Osteocyte (in vitro differentiated cells): Measurements from ENCODE around the gene TRAFD1. TPM values are rescaled to one million over a fixed set of nuclear protein-coding genes. Genes with fewer than 3 reads are reported as not detected.
A peak's percentile ranks its signal among the peaks of the same experiment; 100 is the strongest.

Experiments used
- DNase-seq: peaks from one replicate; pipeline ENCODE4 v3.0.0; 2021; ENCODE audit warnings: mixed read lengths; ENCODE audit not compliant: unreplicated experiment; ENCODE audit errors: extremely low spot score
- H3K27ac Mint-ChIP-seq: one replicate; pipeline ENCODE4 v1.8.0; 2021; ENCODE audit warnings: mild to moderate bottlenecking, mixed read lengths; ENCODE audit not compliant: unreplicated experiment
- H3K27me3 Mint-ChIP-seq: one replicate; pipeline ENCODE4 v1.8.0; 2021; ENCODE audit warnings: mixed read lengths; ENCODE audit not compliant: unreplicated experiment
- H3K36me3 Mint-ChIP-seq: one replicate; pipeline ENCODE4 v1.8.0; 2021; ENCODE audit warnings: mixed read lengths; ENCODE audit not compliant: unreplicated experiment
- H3K4me1 Mint-ChIP-seq: one replicate; pipeline ENCODE4 v1.8.0; 2021; ENCODE audit warnings: mixed read lengths; ENCODE audit not compliant: unreplicated experiment
- H3K4me3 Mint-ChIP-seq: one replicate; pipeline ENCODE4 v1.8.0; 2021; ENCODE audit warnings: mild to moderate bottlenecking, moderate library complexity, mixed read lengths; ENCODE audit not compliant: unreplicated experiment
- H3K9me3 Mint-ChIP-seq: one replicate; pipeline ENCODE4 v1.8.0; 2021; ENCODE audit warnings: mixed read lengths; ENCODE audit not compliant: unreplicated experiment
- total RNA-seq: library from RNA; stranded (reverse); gene quantifications from 2 replicates; pipeline ENCODE4 v1.2.1, GENCODE V29; 2021
- TF ChIP-seq, protein P1 (sequence below): fragments of 200-600 bp; sonication (generic); IDR thresholded peaks from 2 replicates; pipeline ENCODE4 v1.5.0; 2021; ENCODE audit warnings: antibody characterized with exemption, mild to moderate bottlenecking, moderate library complexity

The TRAFD1 gene
- total RNA-seq, 1 donor from 2014 or later = 34.8 TPM

DNA sequence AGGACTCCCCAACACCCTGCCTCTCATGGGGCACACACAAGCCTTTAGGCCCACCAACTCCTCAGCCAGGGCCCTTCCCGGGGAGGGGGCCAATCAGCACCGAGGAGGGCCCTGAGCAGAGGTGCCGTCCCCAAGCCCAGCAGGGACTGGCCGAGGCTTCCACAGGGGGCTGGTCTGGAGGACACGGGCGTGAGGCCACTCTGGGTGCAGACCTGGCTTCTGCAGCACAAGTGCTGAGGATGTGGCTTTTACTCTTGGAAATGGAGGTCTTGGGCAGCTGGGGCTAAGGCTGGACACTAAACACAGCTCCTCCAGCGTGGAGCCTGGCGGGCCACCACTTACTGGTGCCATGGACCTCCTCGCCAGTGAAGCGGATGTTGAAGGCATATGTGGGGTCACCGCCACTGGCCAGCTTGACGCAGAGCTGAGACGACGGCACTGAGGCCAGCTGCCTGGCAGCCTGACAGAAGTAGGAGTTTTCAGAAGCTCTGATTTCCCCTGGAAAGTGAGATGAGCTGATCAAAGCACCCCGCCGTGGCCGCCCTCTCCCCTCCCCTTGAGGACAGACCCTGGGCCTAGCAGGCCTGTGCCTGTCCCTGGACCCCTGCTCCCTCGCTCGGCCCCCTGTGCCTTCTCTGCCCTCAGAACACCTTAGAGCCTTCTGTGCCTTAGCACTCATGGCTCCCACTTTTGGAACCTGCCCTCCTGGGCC, 44.0 kb downstream of the TRAFD1 start:
- DNase-seq = no peak
- H3K4me3 Mint-ChIP-seq = no peak overlapping the region
- H3K9me3 Mint-ChIP-seq = no peaks in the 10 kb centered on the region
- TF ChIP-seq, protein P1, sequence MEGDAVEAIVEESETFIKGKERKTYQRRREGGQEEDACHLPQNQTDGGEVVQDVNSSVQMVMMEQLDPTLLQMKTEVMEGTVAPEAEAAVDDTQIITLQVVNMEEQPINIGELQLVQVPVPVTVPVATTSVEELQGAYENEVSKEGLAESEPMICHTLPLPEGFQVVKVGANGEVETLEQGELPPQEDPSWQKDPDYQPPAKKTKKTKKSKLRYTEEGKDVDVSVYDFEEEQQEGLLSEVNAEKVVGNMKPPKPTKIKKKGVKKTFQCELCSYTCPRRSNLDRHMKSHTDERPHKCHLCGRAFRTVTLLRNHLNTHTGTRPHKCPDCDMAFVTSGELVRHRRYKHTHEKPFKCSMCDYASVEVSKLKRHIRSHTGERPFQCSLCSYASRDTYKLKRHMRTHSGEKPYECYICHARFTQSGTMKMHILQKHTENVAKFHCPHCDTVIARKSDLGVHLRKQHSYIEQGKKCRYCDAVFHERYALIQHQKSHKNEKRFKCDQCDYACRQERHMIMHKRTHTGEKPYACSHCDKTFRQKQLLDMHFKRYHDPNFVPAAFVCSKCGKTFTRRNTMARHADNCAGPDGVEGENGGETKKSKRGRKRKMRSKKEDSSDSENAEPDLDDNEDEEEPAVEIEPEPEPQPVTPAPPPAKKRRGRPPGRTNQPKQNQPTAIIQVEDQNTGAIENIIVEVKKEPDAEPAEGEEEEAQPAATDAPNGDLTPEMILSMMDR = no peak
- peaks cover 13% of the 10 kb centered on the region for H3K36me3 Mint-ChIP-seq
- peaks cover 4% of the 10 kb centered on the region for H3K4me1 Mint-ChIP-seq
- H3K27ac Mint-ChIP-seq = no peak overlapping the region
- H3K27me3 Mint-ChIP-seq = no peaks in the 10 kb centered on the region

DNA sequence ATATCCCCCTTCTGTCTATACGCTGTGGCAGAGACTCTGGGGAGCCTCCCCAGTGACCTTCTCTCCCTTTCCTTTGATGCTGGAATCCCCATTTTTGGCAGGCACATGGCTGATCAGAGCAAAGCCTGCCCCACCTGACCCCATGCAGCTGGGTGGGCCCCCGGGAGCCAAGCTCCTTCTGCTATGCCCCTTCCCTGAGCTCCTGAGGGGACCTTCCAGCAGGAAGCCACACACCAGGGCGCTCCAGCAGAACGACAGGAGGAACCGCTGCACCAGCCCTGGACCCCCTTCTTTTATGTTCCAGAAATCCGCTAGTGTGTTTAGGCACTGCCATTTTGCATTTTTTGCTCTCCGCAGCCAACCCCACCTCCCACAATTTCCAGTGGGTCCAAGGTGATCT, 44.6 kb downstream of the TRAFD1 start:
- Mint-ChIP-seq H3K4me1 (peaks cover 4% of the 10 kb centered on the region), H3K36me3 (peaks cover 13% of the 10 kb centered on the region), H3K9me3 (no peaks in the 10 kb centered on the region), H3K27ac (peak overlapping the region; percentile 35), H3K4me3 (no peak overlapping the region), H3K27me3 (no peaks in the 10 kb centered on the region)
- TF ChIP-seq, protein P1 = no peak
- no peak for DNase-seq

DNA sequence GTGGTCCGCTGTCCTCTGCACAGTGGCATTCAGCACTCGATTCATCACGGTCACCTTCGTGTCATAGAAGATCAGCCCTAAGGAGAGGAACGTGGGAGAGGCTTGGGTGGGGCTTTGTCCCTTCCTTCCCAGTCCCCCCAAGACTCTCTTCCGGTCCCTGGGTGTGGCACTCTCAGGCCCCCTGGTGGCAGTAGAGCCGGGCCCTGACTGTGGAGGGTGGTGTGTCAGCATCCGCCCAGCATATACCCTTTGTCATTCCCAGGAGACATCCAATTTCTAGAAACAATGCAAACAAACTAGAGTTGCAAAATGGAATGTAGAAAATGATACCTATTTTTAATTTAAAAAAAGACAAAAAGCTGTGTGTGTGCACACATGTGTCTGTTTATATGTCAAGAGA, 45.0 kb downstream of the TRAFD1 start:
- Mint-ChIP-seq H3K27me3 (no peaks in the 10 kb centered on the region), H3K4me3 (no peak overlapping the region), H3K9me3 (no peaks in the 10 kb centered on the region), H3K4me1 (peaks cover 4% of the 10 kb centered on the region), H3K27ac (peak overlapping the region; percentile 35), H3K36me3 (peaks cover 17% of the 10 kb centered on the region)
- DNase-seq = no peak
- TF ChIP-seq, protein P1 = peak; percentile 40

DNA sequence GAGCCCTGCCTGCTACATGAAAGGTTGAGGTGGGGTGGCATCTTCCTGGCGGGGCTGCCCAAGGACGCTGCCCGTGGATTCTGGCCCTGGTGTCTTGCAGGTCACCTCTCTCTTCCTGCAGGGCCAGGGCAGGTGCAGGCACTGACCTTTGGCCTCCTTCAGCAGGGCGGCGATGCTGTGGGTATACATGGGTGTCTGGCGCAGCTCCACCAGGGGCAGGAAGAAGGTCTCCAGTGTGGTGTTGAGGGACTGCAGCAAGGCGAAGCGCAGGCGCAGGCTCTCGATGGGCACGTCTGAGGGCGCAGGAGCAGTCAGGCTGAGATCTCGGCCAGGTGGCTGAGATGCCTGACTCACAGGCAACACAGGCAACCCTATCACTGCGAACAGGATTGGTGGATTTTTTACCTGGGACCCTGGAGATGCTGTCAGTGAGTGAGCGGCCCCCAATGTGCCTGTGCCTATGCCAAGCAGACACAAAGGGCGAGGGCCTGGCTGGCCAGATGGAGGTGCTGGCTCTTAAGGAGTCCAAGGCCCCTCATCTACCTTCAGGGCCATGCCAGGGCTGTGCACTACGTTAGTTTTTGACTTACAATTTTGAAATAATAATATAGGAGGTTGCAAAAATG, 45.7 kb downstream of the TRAFD1 start:
- Mint-ChIP-seq H3K4me1 (peaks cover 4% of the 10 kb centered on the region), H3K36me3 (peaks cover 24% of the 10 kb centered on the region), H3K9me3 (no peaks in the 10 kb centered on the region), H3K4me3 (no peak overlapping the region), H3K27ac (no peak overlapping the region), H3K27me3 (no peaks in the 10 kb centered on the region)
- DNase-seq = no peak
- TF ChIP-seq, protein P1 = no peak

GRCh38 chr12:112172556-112173324, 47.4 kb downstream of the TRAFD1 start:
- no peaks in the 10 kb centered on the region for H3K27me3 Mint-ChIP-seq
- TF ChIP-seq, protein P1 = no peak
- H3K4me3 Mint-ChIP-seq = no peak overlapping the region
- H3K36me3 Mint-ChIP-seq = peaks cover 27% of the 10 kb centered on the region
- peaks cover 4% of the 10 kb centered on the region for H3K4me1 Mint-ChIP-seq
- H3K27ac Mint-ChIP-seq = no peak overlapping the region
- DNase-seq = no peak
- H3K9me3 Mint-ChIP-seq = no peaks in the 10 kb centered on the region
